Activated naive CD4-positive, alpha-beta T cell treated with anti-CD3 and anti-CD28 coated beads, Interleukin-2, amount 50 U/mL, for 16 hours (primary cell): ENCODE measurements around the gene SLC24A4.

Source experiments
- DNase-seq: peaks from one replicate; pipeline ENCODE4 v3.0.0-alpha.2; 2020

SLC24A4 gene

GRCh38 chr14:92441751-92442504 lies 119.0 kb downstream of the SLC24A4 start:
- no peak for DNase-seq

- DNase-seq = no peak
Observed at GRCh38 chr14:92443167-92443566, 120.2 kb downstream of the SLC24A4 start.

GRCh38 chr14:92443741-92444140 lies 120.8 kb downstream of the SLC24A4 start:
- DNase-seq = no peak

- DNase-seq = no peak
Observed at GRCh38 chr14:92446771-92447170, 123.8 kb downstream of the SLC24A4 start.

GRCh38 chr14:92447416-92448197 lies 124.6 kb downstream of the SLC24A4 start:
- DNase-seq = no peak

GRCh38 chr14:92448786-92449185 lies 125.8 kb downstream of the SLC24A4 start:
- DNase-seq = no peak

GRCh38 chr14:92449404-92450181 lies 126.6 kb downstream of the SLC24A4 start:
- no peak for DNase-seq

- DNase-seq = no peak
Observed at GRCh38 chr14:92450351-92451070, 127.5 kb downstream of the SLC24A4 start.

- no peak for DNase-seq
Observed at GRCh38 chr14:92451245-92451644, 128.3 kb downstream of the SLC24A4 start.

- DNase-seq = no peak
Observed at GRCh38 chr14:92451755-92452154, 128.8 kb downstream of the SLC24A4 start.

- no peak for DNase-seq
Observed at GRCh38 chr14:92452471-92452870, 129.5 kb downstream of the SLC24A4 start.

GRCh38 chr14:92453691-92454090 lies 130.7 kb downstream of the SLC24A4 start:
- DNase-seq = no peak

GRCh38 chr14:92455231-92455630 lies 132.3 kb downstream of the SLC24A4 start:
- no peak for DNase-seq

- no peak for DNase-seq
Observed at GRCh38 chr14:92456215-92457015, 133.4 kb downstream of the SLC24A4 start.

GRCh38 chr14:92457016-92457565 lies 134.1 kb downstream of the SLC24A4 start:
- DNase-seq = no peak

- no peak for DNase-seq
Observed at GRCh38 chr14:92458136-92459029, 135.4 kb downstream of the SLC24A4 start.

GRCh38 chr14:92459030-92459949 lies 136.3 kb downstream of the SLC24A4 start:
- DNase-seq = no peak

- no peak for DNase-seq
Observed at GRCh38 chr14:92459950-92460421, 137.0 kb downstream of the SLC24A4 start.

- DNase-seq = no peak
Observed at GRCh38 chr14:92460541-92460915, 137.6 kb downstream of the SLC24A4 start.
